ENCODE data around the gene COG7.
"Not testable (repeated sequence)": the region's sequence is repeated elsewhere in the genome, so short reads cannot be mapped to it uniquely, and the experiment has no call there.

GRCh38 chr16:23389936-23390335 is 63.1 kb downstream of the COG7 start:
- not testable (repeated sequence) for TF ChIP-seq CTCF (conservative IDR thresholded peaks at IDR 0.05; ENCODE audit: low read length); EZH2phosphoT487 (IDR thresholded peaks at IDR 0.05; ENCODE audit: borderline replicate concordance)

Data from Loucy (cell line).